ENCODE measurements around the gene NAAA. TPM values are rescaled to one million over a fixed set of nuclear protein-coding genes. Genes with fewer than 3 reads are reported as not detected.

NAAA gene
- total and polyA plus RNA-seq, 2 of the 13 experiments (the other 11 are each of a cell fraction or from before 2014, with no cell fraction given) = 22.4 to 24.6 TPM

- 0 out of 2 replicates have a peak, but pooled peaks have one; percentile 38 for TF ChIP-seq ZNF704 (CRISPR knock-in tag; IDR thresholded peaks at IDR 0.05; ENCODE audit: borderline replicate concordance)
- no peak for TF ChIP-seq ZNF12 (CRISPR knock-in tag; IDR thresholded peaks at IDR 0.05)
- no peak for TF ChIP-seq CEBPZ (IDR thresholded peaks at IDR 0.05; ENCODE audit: low read length)
- no peak for TF ChIP-seq ZNF713 (CRISPR knock-in tag; IDR thresholded peaks at IDR 0.05)
- no peak for TF ChIP-seq ZNF281 (CRISPR knock-in tag; IDR thresholded peaks at IDR 0.05; ENCODE audit: borderline replicate concordance)
- no peak for TF ChIP-seq ZNF180 (CRISPR knock-in tag; IDR thresholded peaks at IDR 0.05; ENCODE audit: borderline replicate concordance, low read depth)
- TF ChIP-seq ZNF672 (CRISPR knock-in tag; IDR thresholded peaks at IDR 0.05) = no peak
- no peak for TF ChIP-seq ZNF576 (CRISPR knock-in tag; IDR thresholded peaks at IDR 0.05)
- TF ChIP-seq MAFF (IDR thresholded peaks at IDR 0.05; ENCODE audit: low read depth, low read length) = no peak
- no peak for TF ChIP-seq BCL3 (CRISPR knock-in tag; IDR thresholded peaks at IDR 0.05)
- no peak for TF ChIP-seq FOXO4 (CRISPR knock-in tag; conservative IDR thresholded peaks at IDR 0.05)
- TF ChIP-seq FOXC1 (CRISPR knock-in tag; IDR thresholded peaks at IDR 0.05; ENCODE audit: borderline replicate concordance) = 0 out of 2 replicates have a peak, but pooled peaks have one; percentile 34
- TF ChIP-seq GATA4 (IDR thresholded peaks at IDR 0.05; ENCODE audit: borderline replicate concordance, low read depth) = no peak
- no peak for TF ChIP-seq ZSCAN12 (CRISPR knock-in tag; IDR thresholded peaks at IDR 0.05)
- TF ChIP-seq ZNF616 (CRISPR knock-in tag; IDR thresholded peaks at IDR 0.05; ENCODE audit: low read depth) = no peak
- no peak for TF ChIP-seq RFX1 (IDR thresholded peaks at IDR 0.05)
Observed at GRCh38 chr4:75940692-75941253, at the start of gene NAAA (continued).

Measured in HepG2 (cell line).